Neuronal stem cell (in vitro differentiated cells): ENCODE measurements around the gene HOXC10.

Source experiments
- DNase-seq: peaks from one replicate; pipeline ENCODE4 v3.0.0-alpha.2; 2013; ENCODE audit warnings: low spot score
- H2AFZ ChIP-seq: one replicate; pipeline ENCODE4 v1.6.1; 2013; ENCODE audit warnings: mild to moderate bottlenecking, low read length, inconsistent platforms
- H2AK5ac ChIP-seq: 2 replicates; pipeline ENCODE4 v1.6.1; 2013; ENCODE audit warnings: low read depth, mild to moderate bottlenecking, inconsistent platforms, low read length, moderate library complexity, mixed read lengths
- H2BK120ac ChIP-seq: 2 replicates; pipeline ENCODE4 v1.6.1; 2013; ENCODE audit warnings: low read depth, mild to moderate bottlenecking, inconsistent platforms, low read length, moderate library complexity, mixed read lengths
- H2BK12ac ChIP-seq: one replicate; pipeline ENCODE4 v1.6.1; 2013; ENCODE audit warnings: low read length, inconsistent platforms
- H2BK15ac ChIP-seq: 2 replicates; pipeline ENCODE4 v1.6.1; 2013; ENCODE audit warnings: mild to moderate bottlenecking, low read length, inconsistent platforms, mixed read lengths
- H2BK5ac ChIP-seq: one replicate; pipeline ENCODE4 v1.6.1; 2013; ENCODE audit warnings: inconsistent platforms, mild to moderate bottlenecking, low read length, moderate library complexity
- H3K14ac ChIP-seq: one replicate; pipeline ENCODE4 v1.6.1; 2013; ENCODE audit warnings: low read length, inconsistent platforms
- H3K18ac ChIP-seq: 2 replicates; pipeline ENCODE4 v1.6.1; 2013; ENCODE audit warnings: low read length, inconsistent platforms
- H3K23ac ChIP-seq: 2 replicates; pipeline ENCODE4 v1.6.1; 2013; ENCODE audit warnings: low read depth, mild to moderate bottlenecking, mixed read lengths, low read length, inconsistent platforms; ENCODE audit not compliant: poor library complexity
- H3K27ac ChIP-seq: replicated peaks from 3 replicates; pipeline ENCODE4 v1.5.1; 2013; ENCODE audit warnings: low read length, inconsistent platforms
- H3K27me3 ChIP-seq, 3 experiments: 2 replicates each; pipeline ENCODE4 v1.6.1; 2013; ENCODE audit warnings: low read length in 3 of 3, mild to moderate bottlenecking in 2 of 3, inconsistent platforms in 1 of 3, low read depth in 1 of 3, mixed read lengths in 1 of 3, moderate library complexity in 1 of 3; ENCODE audit not compliant: control insufficient read depth in 3 of 3, insufficient read depth in 3 of 3
- H3K36me3 ChIP-seq, 2 donors: replicated peaks in 1 of 2; 2 replicates each; pipeline ENCODE4 v1.6.1; 2013; ENCODE audit warnings: low read length in 2 of 2; ENCODE audit not compliant: control insufficient read depth in 2 of 2, insufficient read depth in 2 of 2
- H3K4ac ChIP-seq: 2 replicates; pipeline ENCODE4 v1.6.1; 2013; ENCODE audit warnings: inconsistent platforms, mild to moderate bottlenecking, low read length, moderate library complexity
- H3K4me1 ChIP-seq, 2 donors: 1 replicate in 1 of 2; 2 replicates in 1 of 2; pipeline ENCODE4 v1.6.1; 2013; ENCODE audit warnings: low read length in 2 of 2, low read depth in 1 of 2; ENCODE audit not compliant: control insufficient read depth in 2 of 2, insufficient read depth in 1 of 2
- H3K4me2 ChIP-seq: one replicate; pipeline ENCODE4 v1.6.1; 2013; ENCODE audit warnings: mild to moderate bottlenecking, low read length, inconsistent platforms; ENCODE audit not compliant: insufficient read depth, poor library complexity, severe bottlenecking
- H3K4me3 ChIP-seq, 2 donors: 2 replicates each; pipeline ENCODE4 v1.5.1; 2013; ENCODE audit warnings: low read length in 2 of 2, mild to moderate bottlenecking in 2 of 2, inconsistent platforms in 1 of 2, moderate library complexity in 1 of 2
- H3K79me1 ChIP-seq: one replicate; pipeline ENCODE4 v1.6.1; 2013; ENCODE audit warnings: low read depth, mild to moderate bottlenecking, inconsistent platforms, low read length, moderate library complexity
- H3K9ac ChIP-seq: one replicate; pipeline ENCODE4 v1.6.1; 2013; ENCODE audit warnings: mild to moderate bottlenecking, low read depth, low read length, inconsistent platforms; ENCODE audit not compliant: poor library complexity
- H3K9me3 ChIP-seq, 2 donors: replicated peaks in 1 of 2; 2 replicates each; pipeline versions ENCODE3 to v1.6.1; 2013; ENCODE audit warnings: low read length in 2 of 2, mild to moderate bottlenecking in 2 of 2, inconsistent platforms in 1 of 2, low read depth in 1 of 2, mixed read lengths in 1 of 2, moderate library complexity in 1 of 2; ENCODE audit not compliant: control insufficient read depth in 2 of 2, insufficient read depth in 1 of 2
- H4K8ac ChIP-seq: one replicate; pipeline ENCODE4 v1.6.1; 2013; ENCODE audit warnings: low read depth, mild to moderate bottlenecking, inconsistent platforms, low read length, moderate library complexity
- H4K91ac ChIP-seq: one replicate; pipeline ENCODE4 v1.6.1; 2013; ENCODE audit warnings: low read length, low read depth, mild to moderate bottlenecking, inconsistent platforms; ENCODE audit not compliant: poor library complexity
- WGBS, 2 donors: extraction: QIAGEN DNeasy Blood & Tissue Kit; methylation state at CpG; one replicate each; pipeline ENCODE4 v1.1.7; 2013; ENCODE audit warnings: missing lambda C conversion rate in 2 of 2, mixed read lengths in 1 of 2; ENCODE audit not compliant: insufficient read length in 2 of 2, insufficient replicate concordance in 1 of 2; ENCODE audit errors: extremely low coverage in 2 of 2; 5-methylcytosine and 5-hydroxymethylcytosine counted together

Gene HOXC10

DNA sequence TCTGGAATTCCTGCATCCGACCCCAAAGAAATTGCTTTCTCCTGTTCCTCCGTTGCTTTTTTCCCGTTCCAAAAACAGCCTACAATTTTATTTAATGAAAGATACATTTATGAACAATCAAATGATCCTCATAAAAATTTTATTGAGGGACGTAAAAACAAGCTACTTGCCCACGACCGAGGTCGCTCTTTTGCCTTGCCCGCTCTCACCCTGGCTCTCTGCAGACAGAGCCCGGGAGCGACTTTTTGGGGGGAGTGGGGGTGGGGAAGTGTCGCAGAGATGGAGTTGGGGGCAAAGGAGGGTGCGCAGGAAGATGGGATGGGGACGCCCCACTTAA, 13.9 kb downstream of the HOXC10 start:
- H3K4ac ChIP-seq = no peak overlapping the region
- no peak overlapping the region for H3K4me3 ChIP-seq
- DNase-seq = no peak
- no peak overlapping the region for H2AFZ ChIP-seq
- no peak overlapping the region for H3K9ac ChIP-seq
- no peaks in the 10 kb centered on the region for H3K4me1 ChIP-seq
- H3K4me2 ChIP-seq = no peak overlapping the region
- H2BK5ac ChIP-seq = no peak overlapping the region
- no peak overlapping the region for H3K23ac ChIP-seq
- H3K36me3 ChIP-seq = no peaks in the 10 kb centered on the region
- H4K91ac ChIP-seq = no peak overlapping the region
- no peak overlapping the region for H2AK5ac ChIP-seq
- H2BK12ac ChIP-seq = no peak overlapping the region
- WGBS, 2 donors = no CpG with 5 or more reads among the region's 13 CpGs
- no peak overlapping the region for H3K18ac ChIP-seq
- H3K9me3 ChIP-seq = peaks cover 0 to 2% of the 10 kb centered on the region in 2 donors
- H2BK15ac ChIP-seq = no peak overlapping the region
- no peak overlapping the region for H4K8ac ChIP-seq
- no peak overlapping the region for H2BK120ac ChIP-seq
- no peak overlapping the region for H3K27ac ChIP-seq
- no peaks in the 10 kb centered on the region for H3K79me1 ChIP-seq
- no peak overlapping the region for H3K14ac ChIP-seq
- H3K27me3 ChIP-seq = peaks cover 85 to 100% (median 100%) of the 10 kb centered on the region in 3 experiments

GRCh38 chr12:53999559-54000115, 14.7 kb downstream of the HOXC10 start:
- Histone ChIP-seq H4K8ac (no peak overlapping the region), H2BK15ac (no peak overlapping the region), H3K14ac (no peak overlapping the region), H2BK12ac (no peak overlapping the region), H3K4me2 (no peak overlapping the region), H3K4me3 (no peak overlapping the region), H3K18ac (no peak overlapping the region), H4K91ac (no peak overlapping the region), H3K36me3 (no peaks in the 10 kb centered on the region), H2AFZ (peak overlapping the region; percentile 84), H3K9ac (no peak overlapping the region), H3K9me3 (peaks cover 0 to 2% of the 10 kb centered on the region in 2 donors), H3K4me1 (no peaks in the 10 kb centered on the region), H2BK5ac (no peak overlapping the region), H3K23ac (peak overlapping the region; percentile 80), H3K4ac (no peak overlapping the region), H2BK120ac (no peak overlapping the region), H3K27me3 (peaks cover 82 to 100% (median 100%) of the 10 kb centered on the region in 3 experiments), H3K79me1 (no peaks in the 10 kb centered on the region), H2AK5ac (no peak overlapping the region), H3K27ac (no peak overlapping the region)
- WGBS, 2 donors = no CpG with 5 or more reads among the region's 35 CpGs
- DNase-seq = no peak

- Histone ChIP-seq H3K27me3 (peaks cover 81 to 100% (median 100%) of the 10 kb centered on the region in 3 experiments), H2BK120ac (no peak within 1 kb of the TSS)
- no peak for DNase-seq
These were observed 15.5 kb downstream of the HOXC10 start, which contains the start of gene HOXC9 for GRCh38 chr12:54000116-54001114. HOXC9 (plus strand) TSS chr12:54000161; CDS start chr12:54000189, 28 bp downstream.

More at GRCh38 chr12:54000116-54001114, 15.5 kb downstream of the HOXC10 start, which contains the start of gene HOXC9:
- no peak within 1 kb of the TSS for H3K4ac ChIP-seq
- no peak within 1 kb of the TSS for H3K9ac ChIP-seq
- H3K27ac ChIP-seq = no peak within 1 kb of the TSS
- H2AFZ ChIP-seq = peak within 1 kb of the TSS; percentile 84
- H3K79me1 ChIP-seq = no peaks in the 10 kb centered on the region
- no peaks in the 10 kb centered on the region for H3K36me3 ChIP-seq
- no peak within 1 kb of the TSS for H3K14ac ChIP-seq
- H3K9me3 ChIP-seq = peaks cover 0 to 2% of the 10 kb centered on the region in 2 donors
- H3K23ac ChIP-seq = peak within 1 kb of the TSS; percentile 80
- peak within 1 kb of the TSS; percentile 46 for H2AK5ac ChIP-seq
- no CpG with 5 or more reads among the region's 87 CpGs for WGBS, 2 donors
- H3K4me2 ChIP-seq = no peak within 1 kb of the TSS
- peak within 1 kb of the TSS; percentile 3 for H4K8ac ChIP-seq
- H3K4me3 ChIP-seq = peak within 1 kb of the TSS in 1 of 2 donors; percentile 15
- no peak within 1 kb of the TSS for H2BK12ac ChIP-seq
- H2BK5ac ChIP-seq = no peak within 1 kb of the TSS
- no peak within 1 kb of the TSS for H4K91ac ChIP-seq
- H2BK15ac ChIP-seq = no peak within 1 kb of the TSS
- peak within 1 kb of the TSS; percentile 28 for H3K18ac ChIP-seq
- H3K4me1 ChIP-seq = no peaks in the 10 kb centered on the region
